SK-N-DZ (cell line): ENCODE results near the gene FITM2.
"Not testable (repeated sequence)": the region's sequence is repeated elsewhere in the genome, so short reads cannot be mapped to it uniquely, and the experiment has no call there.

Experiments
- DNase-seq: peaks from one replicate; pipeline ENCODE4 v3.0.0-alpha.2; 2015; ENCODE audit warnings: low spot score

The FITM2 gene

DNA sequence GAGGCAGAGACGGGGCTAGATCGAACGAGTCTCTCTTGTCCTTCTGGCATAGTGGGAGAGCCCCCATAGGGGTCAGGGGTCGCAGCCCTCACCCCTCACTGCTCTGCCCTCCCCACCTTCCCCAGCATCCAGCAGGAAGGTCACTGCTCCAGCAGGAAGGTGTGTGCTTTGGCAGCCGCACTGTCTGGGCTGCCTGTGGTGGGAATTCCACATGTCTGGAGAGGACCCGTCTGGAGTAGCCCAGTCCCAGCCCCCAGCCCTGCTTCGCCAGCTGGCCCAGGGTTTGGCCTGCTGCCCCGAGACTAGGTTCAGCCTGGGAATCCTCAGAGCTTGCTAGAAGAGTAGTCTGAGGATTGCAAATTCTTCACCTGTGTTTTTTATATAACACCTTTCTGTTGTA lies 23.3 kb upstream of the FITM2 start:
- no peak for DNase-seq

GRCh38 chr20:44331201-44331600 lies 20.2 kb upstream of the FITM2 start:
- no peak for DNase-seq

- no peak for DNase-seq
Observed at GRCh38 chr20:44328428-44328827, 17.4 kb upstream of the FITM2 start.

DNA sequence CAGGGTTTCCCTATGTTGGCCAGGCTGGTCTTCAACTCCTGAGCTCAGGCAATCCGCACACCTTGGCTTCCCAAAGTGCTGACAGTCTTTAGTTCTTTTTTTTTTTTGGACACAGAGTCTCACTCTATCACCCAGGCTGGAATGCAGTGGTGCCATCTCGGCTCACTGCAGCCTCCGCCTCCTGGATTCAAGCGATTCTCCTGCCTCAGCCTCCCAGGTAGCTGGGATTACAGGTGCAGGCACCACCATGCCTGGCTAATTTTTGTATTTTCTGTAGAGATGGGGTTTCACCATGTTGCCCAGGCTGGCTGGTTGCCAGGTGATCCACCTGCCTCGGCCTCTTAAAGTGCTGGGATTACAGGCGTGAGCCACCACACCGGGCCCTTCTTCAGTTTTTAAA lies 16.7 kb upstream of the FITM2 start:
- not testable (repeated sequence) for DNase-seq

- no peak for DNase-seq
Observed at GRCh38 chr20:44326391-44327159, 15.6 kb upstream of the FITM2 start.

DNA sequence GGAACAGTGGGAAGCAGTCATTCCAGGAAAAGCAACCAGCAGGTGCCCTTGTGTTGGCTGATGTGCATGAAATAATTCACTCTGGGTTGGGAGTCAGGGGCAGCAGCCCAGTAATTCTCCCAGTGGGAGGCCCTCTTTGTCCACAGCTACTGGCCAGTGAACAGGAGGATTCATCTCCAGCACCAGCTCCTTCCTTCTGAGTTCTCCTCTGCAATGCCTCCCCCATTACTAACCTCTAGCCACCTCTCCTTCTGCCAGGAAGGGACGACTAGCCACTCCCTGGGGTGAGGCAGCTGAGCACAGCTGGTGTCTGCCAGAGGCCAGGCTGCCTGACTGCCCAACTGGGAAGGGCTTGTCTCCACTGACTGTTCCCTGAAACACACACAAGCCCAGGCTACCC lies 13.3 kb upstream of the FITM2 start:
- no peak for DNase-seq

- no peak for DNase-seq
Observed at GRCh38 chr20:44319839-44320422, 8.9 kb upstream of the FITM2 start.

- DNase-seq = no peak
Observed at GRCh38 chr20:44314870-44315269, 3.9 kb upstream of the FITM2 start.

- no peak for DNase-seq
Observed at GRCh38 chr20:44309763-44310663, 989 bp downstream of the FITM2 start.

DNA sequence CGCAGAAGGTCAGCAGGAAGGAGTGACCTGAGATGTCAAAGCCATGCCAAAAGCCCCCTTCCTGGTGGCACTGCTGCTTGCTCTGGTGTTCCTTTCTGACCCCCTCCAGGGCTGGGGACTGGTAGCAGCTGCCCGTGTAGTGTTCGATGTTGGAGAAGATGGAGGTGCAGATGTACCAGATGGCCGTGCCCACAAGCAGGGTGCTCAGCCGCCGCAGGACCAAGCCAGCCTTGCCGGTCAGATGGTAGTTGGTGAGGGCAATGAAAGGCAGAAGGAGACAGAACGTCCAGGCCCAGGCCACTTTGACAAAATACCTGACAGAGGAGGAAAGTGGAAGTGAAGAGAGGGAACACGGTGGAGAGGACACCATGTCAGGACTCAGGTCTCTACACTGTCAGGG lies 4.1 kb downstream of the FITM2 start:
- DNase-seq = no peak

DNA sequence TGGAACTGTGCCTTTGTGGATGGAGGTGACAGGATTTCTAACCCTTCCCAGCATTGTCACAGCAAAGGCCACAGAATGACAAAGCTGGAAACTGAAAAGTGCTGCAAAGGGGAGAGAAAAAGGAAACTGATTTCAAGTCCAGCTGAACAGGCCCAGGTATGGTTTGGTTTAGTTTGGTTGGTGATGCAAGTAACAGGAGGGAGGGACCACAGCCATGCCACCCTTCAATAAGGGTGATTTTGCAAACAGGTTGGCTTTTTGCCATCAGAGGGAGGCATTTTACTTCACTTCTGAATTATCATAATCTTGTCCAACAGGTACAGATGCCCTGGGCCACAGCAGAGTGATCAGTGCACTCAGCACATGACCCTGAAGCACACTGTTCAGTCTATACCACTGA lies 6.6 kb downstream of the FITM2 start:
- no peak for DNase-seq

DNA sequence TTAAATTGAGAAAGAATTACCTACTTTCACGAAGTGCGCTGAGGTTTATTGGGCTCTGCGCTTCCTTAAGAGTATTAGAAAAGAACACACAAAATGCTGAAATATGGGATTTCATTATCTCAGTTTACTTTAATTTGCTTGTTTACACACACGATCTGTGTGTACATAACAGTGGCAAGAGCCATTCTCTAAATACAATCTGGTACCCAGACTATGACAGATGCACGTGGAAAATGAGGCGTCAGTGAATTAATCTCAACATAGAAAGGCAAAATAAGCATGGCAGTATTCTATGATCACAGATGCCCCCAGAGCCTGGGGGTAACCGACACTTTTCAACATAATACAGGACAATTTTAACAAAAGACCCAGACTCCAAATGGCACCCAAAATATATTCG lies 8.3 kb downstream of the FITM2 start:
- DNase-seq = no peak

- no peak for DNase-seq
Observed at GRCh38 chr20:44302026-44302669, 8.9 kb downstream of the FITM2 start.

DNA sequence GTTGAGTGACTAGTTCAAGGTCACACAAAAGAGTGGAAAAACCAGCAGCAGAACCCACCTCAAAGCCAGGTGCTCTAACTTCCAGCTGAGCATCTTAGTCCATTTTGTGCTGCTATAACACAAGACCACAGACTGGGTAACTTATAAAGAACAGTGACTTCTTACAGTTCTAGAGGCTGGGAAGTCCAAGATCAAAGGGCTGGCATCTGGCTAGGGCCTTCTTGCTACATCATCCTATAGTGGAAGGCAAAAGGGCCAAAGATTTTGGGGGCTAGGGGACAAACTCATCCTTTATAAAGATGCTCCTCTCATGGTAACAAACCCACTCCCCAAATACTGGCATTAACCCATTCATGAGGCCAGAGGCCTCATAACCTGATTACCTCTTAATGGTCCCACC lies 9.7 kb downstream of the FITM2 start:
- no peak for DNase-seq

GRCh38 chr20:44299011-44299535 lies 11.9 kb downstream of the FITM2 start:
- not testable (repeated sequence) for DNase-seq

GRCh38 chr20:44297721-44298120 lies 13.3 kb downstream of the FITM2 start:
- DNase-seq = no peak

DNA sequence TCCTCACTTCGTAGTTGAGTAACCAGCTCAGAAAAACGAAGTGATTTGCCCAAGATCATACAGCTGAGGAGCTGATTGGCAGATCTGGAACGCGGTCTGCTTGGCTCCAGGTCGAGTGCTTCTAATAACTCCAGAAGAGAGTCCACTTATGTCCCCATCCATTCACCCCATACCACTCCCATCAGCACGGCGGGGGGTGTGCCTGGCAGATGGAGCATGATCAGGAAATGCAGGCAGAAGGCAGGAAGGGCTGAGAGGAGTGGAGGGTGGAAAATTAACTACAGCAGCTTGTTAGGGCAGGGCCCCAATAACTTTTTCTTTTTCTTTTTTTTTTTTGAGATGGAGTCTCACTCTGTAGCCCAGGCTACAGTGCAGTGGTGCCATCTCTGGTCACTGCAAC lies 15.0 kb downstream of the FITM2 start:
- no peak for DNase-seq

- DNase-seq = no peak
Observed at GRCh38 chr20:44291754-44292153, 19.2 kb downstream of the FITM2 start.

DNA sequence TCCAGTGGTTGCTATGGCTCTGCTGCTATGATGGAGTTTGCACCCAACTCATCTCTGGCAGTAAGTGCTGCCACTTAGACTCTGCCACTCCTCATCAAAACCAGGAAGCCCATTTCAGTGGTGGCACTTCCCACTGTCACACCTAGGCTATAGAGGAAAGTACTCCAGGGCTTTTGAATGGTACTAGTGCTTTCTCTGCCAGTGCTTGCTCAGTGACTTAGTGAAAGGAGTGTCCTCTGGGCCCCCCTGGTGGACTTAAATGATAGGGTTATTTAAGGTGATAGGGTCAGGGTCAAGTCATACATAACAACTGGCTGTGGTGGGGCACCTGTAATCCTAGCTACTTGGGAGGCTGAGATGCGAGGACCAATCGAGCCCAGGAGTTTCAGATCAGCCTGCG lies 22.8 kb downstream of the FITM2 start:
- DNase-seq = no peak

DNA sequence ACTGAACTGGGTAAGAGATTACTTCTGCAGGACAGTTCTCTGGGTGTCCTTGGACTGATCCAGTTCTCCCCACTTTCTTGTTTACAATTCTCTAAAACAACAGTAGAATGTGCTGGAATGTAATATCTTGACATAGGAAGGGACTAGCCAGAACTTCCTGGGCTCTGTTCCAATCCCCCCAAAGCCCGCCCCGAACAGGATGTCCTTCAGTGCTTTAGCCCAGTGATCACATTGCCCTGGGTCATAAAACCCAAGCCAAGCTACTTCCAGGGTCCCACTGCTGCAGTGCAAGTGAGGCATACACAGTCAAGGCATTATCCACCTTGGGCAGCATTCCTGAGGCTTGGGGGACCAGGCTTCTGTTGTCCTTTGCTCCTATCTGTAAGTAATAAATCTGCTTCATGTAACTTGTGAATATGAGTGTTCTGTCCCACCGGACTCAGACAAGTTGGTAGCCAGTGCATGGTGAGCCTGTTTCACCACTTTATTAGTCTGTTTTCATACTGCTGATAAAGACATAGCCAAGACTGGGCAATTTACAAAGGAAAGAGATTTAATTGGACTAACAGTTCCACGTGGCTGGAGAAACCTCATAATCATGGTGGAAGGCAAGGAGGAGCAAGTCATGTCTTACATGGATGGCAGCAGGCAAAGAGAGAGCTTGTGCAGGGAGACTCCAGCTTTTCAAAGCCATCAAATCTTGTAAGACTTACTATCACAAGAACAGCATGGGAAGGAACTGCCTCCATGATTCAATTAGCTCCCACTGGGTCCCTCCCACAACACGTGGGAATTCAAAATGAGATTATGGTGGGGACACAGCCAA lies 23.5 kb downstream of the FITM2 start:
- DNase-seq = no peak

GRCh38 chr20:44284032-44284431 lies 27.0 kb downstream of the FITM2 start:
- no peak for DNase-seq
